Stimulated activated naive CD8-positive, alpha-beta T cell treated with anti-CD3 and anti-CD28 coated beads, Interleukin-15, Interleukin-2, amounts not matched to agents 100 ng/mL and 50 ng/mL, for 24 hours (primary cell): Measurements from ENCODE around the gene ICE2.

Experiments used
- H3K27ac Mint-ChIP-seq: one replicate; pipeline ENCODE4 v1.8.0; 2021; ENCODE audit warnings: mild to moderate bottlenecking, mixed read lengths
- H3K27me3 Mint-ChIP-seq: one replicate; pipeline ENCODE4 v1.8.0; 2021; ENCODE audit warnings: mixed read lengths
- H3K36me3 Mint-ChIP-seq: one replicate; pipeline ENCODE4 v1.8.0; 2021; ENCODE audit warnings: low read depth, mixed read lengths
- H3K4me1 Mint-ChIP-seq: one replicate; pipeline ENCODE4 v1.8.0; 2021; ENCODE audit warnings: low read depth, mixed read lengths
- H3K4me3 Mint-ChIP-seq: one replicate; pipeline ENCODE4 v1.8.0; 2021; ENCODE audit warnings: mild to moderate bottlenecking, mixed read lengths
- H3K9me3 Mint-ChIP-seq: one replicate; pipeline ENCODE4 v1.8.0; 2021; ENCODE audit warnings: mixed read lengths

The ICE2 gene

DNA sequence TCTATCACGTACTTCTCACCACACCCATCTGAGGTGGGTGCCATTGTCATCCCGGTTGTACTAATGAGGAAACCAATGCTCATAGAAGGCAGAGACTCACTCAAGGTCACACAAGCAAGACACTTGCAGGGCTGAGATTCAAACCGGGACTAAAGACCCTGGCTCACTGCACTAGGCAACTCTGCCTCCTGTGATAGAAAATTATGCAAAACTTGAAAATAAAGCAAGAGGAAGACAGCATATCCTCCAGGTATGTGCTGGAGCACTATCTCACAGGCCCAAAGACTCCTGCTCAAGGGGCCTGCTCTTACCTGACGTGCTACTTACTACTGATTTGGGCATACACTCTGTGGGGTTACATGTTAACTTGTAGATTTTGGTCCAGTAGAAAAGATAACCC lies 106.7 kb downstream of the ICE2 start:
- H3K27ac Mint-ChIP-seq = no peak overlapping the region
- H3K27me3 Mint-ChIP-seq = no peaks in the 10 kb centered on the region
- peaks cover 25% of the 10 kb centered on the region for H3K36me3 Mint-ChIP-seq
- H3K4me3 Mint-ChIP-seq = no peak overlapping the region
- peaks cover 16% of the 10 kb centered on the region for H3K4me1 Mint-ChIP-seq
- no peaks in the 10 kb centered on the region for H3K9me3 Mint-ChIP-seq

DNA sequence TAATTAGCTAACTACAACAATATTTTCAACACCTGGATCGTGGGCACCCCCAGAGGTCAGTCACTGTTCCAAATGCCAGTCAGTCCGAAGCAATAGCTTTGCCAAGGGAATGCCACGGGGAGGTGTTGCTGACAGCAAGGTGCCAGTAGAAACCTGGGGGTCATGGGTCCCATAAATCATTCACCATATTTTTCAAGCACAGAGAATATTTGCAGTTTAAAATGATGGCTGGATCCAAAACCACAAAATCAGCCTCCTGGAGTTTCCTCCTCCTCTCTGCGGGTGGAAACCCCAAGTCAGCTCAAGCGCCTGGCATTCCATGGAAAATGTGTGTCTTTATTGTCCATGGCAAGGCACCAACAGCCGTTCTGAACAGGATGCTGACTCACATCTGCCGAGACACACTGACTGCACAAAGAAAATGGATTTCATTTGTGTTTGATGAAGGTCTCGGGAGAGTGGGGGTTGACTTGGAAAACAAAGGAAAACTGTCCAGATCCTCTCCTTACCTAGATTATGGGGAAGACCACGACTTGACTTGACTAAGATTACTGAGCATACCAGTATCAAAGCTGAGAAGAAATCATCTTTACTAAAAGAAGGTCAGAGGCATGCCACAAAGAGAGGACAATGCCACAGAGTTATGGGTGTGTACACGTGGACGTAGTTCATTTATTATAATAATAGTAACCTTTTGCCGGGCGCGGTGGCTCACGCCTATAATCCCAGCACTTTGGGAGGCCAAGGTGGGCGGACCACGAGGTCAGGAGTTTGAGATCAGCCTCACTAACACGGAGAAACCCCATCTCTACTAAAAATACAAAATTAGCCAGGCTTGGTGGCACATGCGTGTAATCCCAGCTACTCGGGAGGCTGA lies 107.5 kb downstream of the ICE2 start:
- Mint-ChIP-seq H3K27me3 (no peaks in the 10 kb centered on the region), H3K9me3 (no peaks in the 10 kb centered on the region), H3K27ac (peak overlapping the region; percentile 94), H3K4me3 (peak overlapping the region; percentile 43), H3K4me1 (peaks cover 16% of the 10 kb centered on the region), H3K36me3 (peaks cover 17% of the 10 kb centered on the region)

DNA sequence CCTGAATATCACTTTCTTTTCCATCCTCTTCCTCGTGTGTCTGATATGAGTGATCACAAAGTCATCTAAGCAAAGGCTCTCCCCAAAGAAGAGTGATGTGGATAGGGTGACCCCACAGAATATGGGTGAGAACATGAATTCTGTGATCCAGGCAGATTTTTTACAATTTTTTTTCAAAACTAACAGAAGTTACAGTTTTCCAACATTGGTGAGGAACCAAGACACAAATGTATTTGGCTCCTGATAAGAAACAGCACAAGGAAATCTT lies 108.1 kb downstream of the ICE2 start:
- Mint-ChIP-seq H3K27ac (peak overlapping the region; percentile 94), H3K36me3 (peaks cover 15% of the 10 kb centered on the region), H3K27me3 (no peaks in the 10 kb centered on the region), H3K4me1 (peaks cover 16% of the 10 kb centered on the region), H3K4me3 (peak overlapping the region; percentile 7), H3K9me3 (no peaks in the 10 kb centered on the region)

DNA sequence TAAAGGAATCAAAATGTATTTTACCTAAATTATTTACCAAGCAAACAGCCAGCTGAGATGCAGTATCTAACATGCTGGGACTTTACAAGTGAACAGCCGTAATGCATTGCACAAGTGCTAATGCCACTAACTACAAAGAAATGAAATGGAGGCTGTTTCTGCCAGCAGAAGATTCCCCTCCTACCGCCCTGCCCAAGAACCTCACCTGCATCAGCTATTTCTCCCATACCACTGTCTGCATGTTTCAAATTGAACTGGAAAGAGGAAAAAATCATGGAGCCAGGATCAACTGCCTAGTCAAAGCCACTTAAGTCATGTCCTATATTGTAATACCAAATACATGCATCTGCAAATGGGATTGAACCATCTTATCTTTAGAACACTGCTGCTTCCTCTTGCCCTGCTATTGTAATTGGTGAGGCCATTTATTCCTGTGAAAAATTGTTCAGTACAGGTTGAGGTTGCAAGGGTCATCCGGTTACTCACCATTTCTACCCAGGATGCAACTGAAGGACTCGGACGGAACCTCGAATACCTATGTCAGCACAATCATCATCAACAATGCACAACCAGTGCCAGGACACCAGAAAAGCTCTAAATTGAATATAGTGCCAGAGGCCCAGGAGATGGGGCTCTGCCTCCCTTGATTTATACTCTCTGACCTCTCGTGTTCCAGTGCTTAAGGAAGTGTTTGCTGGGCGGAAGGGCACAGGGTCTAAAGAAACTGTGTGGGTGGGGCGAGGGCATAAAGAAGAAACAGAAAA lies 108.7 kb downstream of the ICE2 start:
- Mint-ChIP-seq H3K36me3 (peaks cover 13% of the 10 kb centered on the region), H3K27me3 (no peaks in the 10 kb centered on the region), H3K4me1 (peaks cover 16% of the 10 kb centered on the region), H3K9me3 (no peaks in the 10 kb centered on the region), H3K27ac (peak overlapping the region; percentile 94), H3K4me3 (peak overlapping the region; percentile 7)

DNA sequence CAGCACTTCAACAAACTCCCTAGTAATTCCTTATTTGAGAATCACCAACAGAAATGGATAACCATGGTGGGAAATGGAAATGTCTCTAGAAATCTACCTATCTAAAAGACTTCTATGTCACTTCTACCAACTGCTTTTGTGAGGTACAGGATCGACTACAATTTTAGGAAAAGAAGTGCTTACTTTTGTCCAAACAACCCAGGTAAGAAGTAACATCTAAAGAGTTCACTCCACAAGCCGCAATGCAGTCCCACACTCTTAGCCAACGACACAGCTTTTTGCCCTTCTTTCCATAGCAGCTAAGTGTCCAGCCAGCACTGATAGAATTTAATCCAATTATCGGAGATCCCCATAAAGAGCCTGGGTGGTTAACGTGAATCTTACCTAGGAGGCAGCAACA lies 109.2 kb downstream of the ICE2 start:
- Mint-ChIP-seq H3K9me3 (no peaks in the 10 kb centered on the region), H3K27ac (no peak overlapping the region), H3K27me3 (no peaks in the 10 kb centered on the region), H3K36me3 (peaks cover 14% of the 10 kb centered on the region), H3K4me1 (peaks cover 16% of the 10 kb centered on the region), H3K4me3 (no peak overlapping the region)
